Upper lobe of left lung (tissue), 4 donors: ENCODE measurements around the gene DND1.

Source experiments
- CTCF ChIP-seq, 6 experiments: fragments of 450-650 bp in 4 of 6; fragments of 200-600 bp in 2 of 6; sonication (generic) in 2 of 6; IDR thresholded peaks; one replicate each; pipeline ENCODE4 v1.5.1; 2016 to 2019; ENCODE audit warnings: antibody characterized with exemption in 6 of 6
- EP300 ChIP-seq, 4 donors: sonication (generic); formaldehyde crosslinking; IDR thresholded peaks; one replicate each; pipeline ENCODE4 v1.5.1; 2017; ENCODE audit warnings: antibody characterized with exemption in 4 of 4, control low read depth in 2 of 4

- TF ChIP-seq CTCF (IDR thresholded peaks at IDR 0.05) = no peak
- TF ChIP-seq EP300 (IDR thresholded peaks at IDR 0.05) = no peak
Measured at GRCh38 chr5:140671472-140672125, 1.8 kb downstream of the DND1 start.
